NB4 (cell line): Measurements from ENCODE around the gene SPARCL1.

Source experiments
- MYC ChIP-seq: IDR thresholded peaks from 2 replicates; pipeline ENCODE4 v1.6.1; 2011; ENCODE audit warnings: low read depth, low read length
- POLR2A ChIP-seq: IDR thresholded peaks from 2 replicates; pipeline ENCODE4 v1.6.1; 2011; ENCODE audit warnings: mild to moderate bottlenecking; ENCODE audit not compliant: insufficient read length; ENCODE audit errors: extremely low read depth
- TF ChIP-seq, protein P1 (sequence below): IDR thresholded peaks from one replicate; pipeline ENCODE4 v1.5.1; 2012; ENCODE audit warnings: low read depth, low read length
- TF ChIP-seq, protein P2 (sequence below): IDR thresholded peaks from 2 replicates; pipeline ENCODE4 v1.6.1; 2011; ENCODE audit warnings: low read depth, low read length

- TF ChIP-seq, protein P1, sequence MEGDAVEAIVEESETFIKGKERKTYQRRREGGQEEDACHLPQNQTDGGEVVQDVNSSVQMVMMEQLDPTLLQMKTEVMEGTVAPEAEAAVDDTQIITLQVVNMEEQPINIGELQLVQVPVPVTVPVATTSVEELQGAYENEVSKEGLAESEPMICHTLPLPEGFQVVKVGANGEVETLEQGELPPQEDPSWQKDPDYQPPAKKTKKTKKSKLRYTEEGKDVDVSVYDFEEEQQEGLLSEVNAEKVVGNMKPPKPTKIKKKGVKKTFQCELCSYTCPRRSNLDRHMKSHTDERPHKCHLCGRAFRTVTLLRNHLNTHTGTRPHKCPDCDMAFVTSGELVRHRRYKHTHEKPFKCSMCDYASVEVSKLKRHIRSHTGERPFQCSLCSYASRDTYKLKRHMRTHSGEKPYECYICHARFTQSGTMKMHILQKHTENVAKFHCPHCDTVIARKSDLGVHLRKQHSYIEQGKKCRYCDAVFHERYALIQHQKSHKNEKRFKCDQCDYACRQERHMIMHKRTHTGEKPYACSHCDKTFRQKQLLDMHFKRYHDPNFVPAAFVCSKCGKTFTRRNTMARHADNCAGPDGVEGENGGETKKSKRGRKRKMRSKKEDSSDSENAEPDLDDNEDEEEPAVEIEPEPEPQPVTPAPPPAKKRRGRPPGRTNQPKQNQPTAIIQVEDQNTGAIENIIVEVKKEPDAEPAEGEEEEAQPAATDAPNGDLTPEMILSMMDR: no peak
- TF ChIP-seq, protein P2, sequence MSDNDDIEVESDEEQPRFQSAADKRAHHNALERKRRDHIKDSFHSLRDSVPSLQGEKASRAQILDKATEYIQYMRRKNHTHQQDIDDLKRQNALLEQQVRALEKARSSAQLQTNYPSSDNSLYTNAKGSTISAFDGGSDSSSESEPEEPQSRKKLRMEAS: no peak
- no peak for TF ChIP-seq MYC
- no peak for TF ChIP-seq POLR2A
These were observed 13.0 kb upstream of the SPARCL1 start for GRCh38 chr4:87541956-87542709.
